ENCODE results near the gene ABCC1.

DNA sequence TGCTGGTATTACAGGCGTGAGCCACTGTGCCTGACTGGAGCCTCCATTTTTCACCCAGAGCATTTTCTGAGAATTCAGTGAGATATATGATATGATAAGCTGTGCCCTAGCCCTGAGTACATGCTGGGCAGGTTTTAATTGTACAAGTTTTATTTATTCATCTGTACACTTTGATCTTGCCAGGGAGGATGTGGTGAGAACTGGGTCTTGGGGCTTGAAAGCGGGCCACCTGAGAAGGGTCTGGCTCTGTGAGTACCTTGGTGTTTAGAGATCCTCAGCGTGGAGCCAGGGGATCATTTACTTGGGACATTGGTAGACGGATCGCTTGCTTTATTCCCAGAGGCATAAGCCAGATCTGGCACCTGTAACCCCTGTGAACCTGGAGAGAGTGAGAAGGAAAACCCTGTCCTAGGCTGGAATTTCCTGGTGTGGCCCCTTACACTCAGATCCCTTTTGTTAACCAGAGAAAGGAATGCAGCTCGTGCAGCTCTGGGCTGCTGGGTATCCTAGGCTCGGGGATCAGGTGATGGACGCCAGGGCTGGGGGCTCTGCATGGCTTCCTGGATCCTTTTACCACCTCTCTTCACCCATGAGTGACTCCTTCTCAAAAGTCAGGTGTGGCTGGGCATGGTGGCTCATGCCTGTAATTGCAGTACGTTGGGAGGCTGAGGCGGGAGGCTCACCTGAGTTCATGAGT lies 91.9 kb downstream of the ABCC1 start:
- TF ChIP-seq RAD21 (conservative IDR thresholded peaks at IDR 0.05): no peak
- no peak for TF ChIP-seq CTCF (IDR thresholded peaks at IDR 0.05; ENCODE audit: poor library complexity, severe bottlenecking)
- TF ChIP-seq TAF1 (IDR thresholded peaks at IDR 0.05; ENCODE audit: low read depth): no peak
- TF ChIP-seq EZH2 (IDR thresholded peaks at IDR 0.05; ENCODE audit: borderline replicate concordance, insufficient read depth, low read length, poor library complexity, severe bottlenecking): no peak
